Esophagus muscularis mucosa (tissue), 4 donors: ENCODE measurements around the gene ARHGEF39.

Source experiments
- CTCF ChIP-seq, 3 experiments: fragments of 200-600 bp in 2 of 3; fragments of 450-650 bp in 1 of 3; sonication (generic) in 2 of 3; IDR thresholded peaks; one replicate each; pipeline ENCODE4 v1.5.1; 2017 to 2019; ENCODE audit warnings: antibody characterized with exemption in 3 of 3, mild to moderate bottlenecking in 2 of 3, moderate library complexity in 1 of 3
- EP300 ChIP-seq: sonication (generic); formaldehyde crosslinking; IDR thresholded peaks from one replicate; pipeline ENCODE4 v1.6.1; 2017; ENCODE audit warnings: antibody characterized with exemption
- POLR2A ChIP-seq: fragments of 450-650 bp; IDR thresholded peaks from one replicate; pipeline ENCODE4 v1.6.1; 2017; ENCODE audit warnings: antibody characterized with exemption, moderate library complexity, mild to moderate bottlenecking, low read depth
- POLR2AphosphoS5 ChIP-seq, 2 donors: sonication (generic); formaldehyde crosslinking; IDR thresholded peaks; one replicate each; pipeline ENCODE4 v1.6.1; 2017; ENCODE audit warnings: antibody characterized with exemption in 2 of 2

GRCh38 chr9:35609820-35610163 lies 55.2 kb downstream of the ARHGEF39 start:
- no peak for TF ChIP-seq CTCF (IDR thresholded peaks at IDR 0.05)
- TF ChIP-seq POLR2A: no peak
- no peak for TF ChIP-seq POLR2AphosphoS5 (IDR thresholded peaks at IDR 0.05)
- no peak for TF ChIP-seq EP300
